Peyer's patch (tissue), 4 donors: ENCODE data around the gene TP73.

Experiments used
- POLR2A ChIP-seq, 2 donors: fragments of 450-650 bp; IDR thresholded peaks; one replicate each; pipeline ENCODE4 v1.5.1; 2017; ENCODE audit warnings: antibody characterized with exemption in 2 of 2, mild to moderate bottlenecking in 2 of 2, moderate library complexity in 2 of 2
- TF ChIP-seq, protein P1 (sequence below), 6 experiments: fragments of 450-650 bp in 4 of 6; fragments of 200-600 bp in 2 of 6; sonication (generic) in 1 of 6; IDR thresholded peaks; one replicate each; pipeline ENCODE4 v1.5.1; 2017 to 2019; ENCODE audit warnings: antibody characterized with exemption in 6 of 6, mild to moderate bottlenecking in 3 of 6, moderate library complexity in 1 of 6

DNA sequence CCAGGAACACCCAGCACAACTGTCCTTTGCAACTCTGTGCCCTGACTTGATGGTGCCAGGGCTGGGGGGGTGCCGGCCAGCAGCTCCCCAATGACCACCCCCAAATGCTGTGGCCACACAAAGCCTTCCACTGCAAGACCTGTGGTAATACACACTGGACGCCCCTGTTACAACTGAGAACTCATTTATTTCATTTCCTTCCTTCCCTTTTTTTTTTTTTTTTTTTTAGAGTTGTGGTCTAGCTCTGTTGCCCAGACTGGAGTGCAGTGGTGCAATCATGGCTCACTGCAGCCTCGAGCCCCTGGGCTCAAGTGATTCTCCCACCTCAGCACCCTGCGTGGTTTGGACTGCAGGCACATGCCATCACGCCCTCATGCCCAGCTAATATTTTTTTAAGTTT lies 25.2 kb downstream of the TP73 start:
- TF ChIP-seq, protein P1, sequence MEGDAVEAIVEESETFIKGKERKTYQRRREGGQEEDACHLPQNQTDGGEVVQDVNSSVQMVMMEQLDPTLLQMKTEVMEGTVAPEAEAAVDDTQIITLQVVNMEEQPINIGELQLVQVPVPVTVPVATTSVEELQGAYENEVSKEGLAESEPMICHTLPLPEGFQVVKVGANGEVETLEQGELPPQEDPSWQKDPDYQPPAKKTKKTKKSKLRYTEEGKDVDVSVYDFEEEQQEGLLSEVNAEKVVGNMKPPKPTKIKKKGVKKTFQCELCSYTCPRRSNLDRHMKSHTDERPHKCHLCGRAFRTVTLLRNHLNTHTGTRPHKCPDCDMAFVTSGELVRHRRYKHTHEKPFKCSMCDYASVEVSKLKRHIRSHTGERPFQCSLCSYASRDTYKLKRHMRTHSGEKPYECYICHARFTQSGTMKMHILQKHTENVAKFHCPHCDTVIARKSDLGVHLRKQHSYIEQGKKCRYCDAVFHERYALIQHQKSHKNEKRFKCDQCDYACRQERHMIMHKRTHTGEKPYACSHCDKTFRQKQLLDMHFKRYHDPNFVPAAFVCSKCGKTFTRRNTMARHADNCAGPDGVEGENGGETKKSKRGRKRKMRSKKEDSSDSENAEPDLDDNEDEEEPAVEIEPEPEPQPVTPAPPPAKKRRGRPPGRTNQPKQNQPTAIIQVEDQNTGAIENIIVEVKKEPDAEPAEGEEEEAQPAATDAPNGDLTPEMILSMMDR (IDR thresholded peaks at IDR 0.05), result no peak
- no peak for TF ChIP-seq POLR2A (IDR thresholded peaks at IDR 0.05)
